HK-2 (cell line): ENCODE measurements around the gene ULK4.
"Not testable (repeated sequence)": the region's sequence is repeated elsewhere in the genome, so short reads cannot be mapped to it uniquely, and the experiment has no call there.

Source experiments
- DNase-seq: peaks from one replicate; pipeline ENCODE4 v3.0.0-alpha.2; 2018; ENCODE audit not compliant: unreplicated experiment

The ULK4 gene

GRCh38 chr3:41768363-41768762, 193.5 kb downstream of the ULK4 start:
- DNase-seq = no peak

- not testable (repeated sequence) for DNase-seq
Observed at GRCh38 chr3:41762867-41763266, 199.0 kb downstream of the ULK4 start.

GRCh38 chr3:41753651-41754050, 208.3 kb downstream of the ULK4 start:
- no peak for DNase-seq

DNA sequence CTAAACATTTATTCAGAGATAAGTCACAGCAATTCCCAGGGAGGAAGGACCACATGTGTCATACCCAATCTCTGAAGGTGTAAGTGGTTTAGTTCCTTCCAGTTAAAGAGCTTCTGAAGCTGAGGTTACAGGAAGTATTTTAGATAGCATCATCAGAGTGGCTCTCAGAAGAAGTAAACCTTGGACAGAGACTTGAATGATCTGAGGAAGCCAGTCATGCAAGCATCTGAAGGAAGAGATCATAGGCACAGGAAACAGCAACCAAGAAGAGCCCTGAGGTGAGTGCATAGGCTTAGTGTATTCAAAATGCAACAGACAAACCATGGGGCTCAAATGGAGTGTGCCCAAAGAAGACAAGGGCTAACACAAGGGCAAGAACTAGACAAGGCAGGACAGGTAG, 210.3 kb downstream of the ULK4 start:
- DNase-seq = no peak

DNA sequence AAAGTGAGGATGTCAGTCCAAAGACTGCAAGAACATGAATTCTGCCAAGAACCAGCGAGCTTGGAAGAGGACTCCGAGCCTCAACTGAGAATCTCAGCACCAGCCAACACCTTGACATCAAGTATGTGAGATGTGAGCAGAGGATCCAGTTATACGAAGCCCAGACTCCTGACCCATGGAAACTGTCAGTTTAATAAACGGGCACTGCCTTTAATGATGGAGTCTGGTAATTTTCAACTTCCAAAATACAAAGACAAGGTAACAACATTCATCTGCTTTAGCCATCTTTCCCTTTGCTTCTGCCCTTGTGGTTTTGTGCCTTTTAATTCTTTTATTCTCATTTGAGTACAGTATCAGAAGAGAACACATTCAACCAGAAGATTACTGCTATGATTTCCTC, 211.9 kb downstream of the ULK4 start:
- no peak for DNase-seq

GRCh38 chr3:41746215-41746614, 215.7 kb downstream of the ULK4 start:
- DNase-seq = no peak

DNA sequence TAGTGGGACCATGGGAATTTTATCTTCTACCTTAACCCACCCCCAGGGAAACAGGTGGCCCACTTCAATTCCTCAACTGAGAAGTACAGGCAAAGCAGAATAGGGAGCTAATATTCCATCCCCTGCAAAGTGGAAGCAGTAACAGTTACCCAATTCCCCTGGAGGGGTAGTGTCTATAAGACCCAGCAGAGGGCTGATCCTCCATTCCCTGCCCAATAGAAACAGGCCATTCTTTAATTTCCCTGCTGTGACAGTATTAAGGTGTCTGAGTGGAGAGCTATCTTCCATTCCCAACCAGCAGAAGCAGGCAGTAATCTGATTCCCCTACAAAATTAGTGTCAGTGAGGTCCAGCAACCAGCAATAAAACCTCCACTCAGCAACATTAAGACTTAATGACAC, 219.8 kb downstream of the ULK4 start:
- DNase-seq = no peak

- no peak for DNase-seq
Observed at GRCh38 chr3:41740374-41740886, 221.5 kb downstream of the ULK4 start.

GRCh38 chr3:41726891-41727290, 235.0 kb downstream of the ULK4 start:
- no peak for DNase-seq

DNA sequence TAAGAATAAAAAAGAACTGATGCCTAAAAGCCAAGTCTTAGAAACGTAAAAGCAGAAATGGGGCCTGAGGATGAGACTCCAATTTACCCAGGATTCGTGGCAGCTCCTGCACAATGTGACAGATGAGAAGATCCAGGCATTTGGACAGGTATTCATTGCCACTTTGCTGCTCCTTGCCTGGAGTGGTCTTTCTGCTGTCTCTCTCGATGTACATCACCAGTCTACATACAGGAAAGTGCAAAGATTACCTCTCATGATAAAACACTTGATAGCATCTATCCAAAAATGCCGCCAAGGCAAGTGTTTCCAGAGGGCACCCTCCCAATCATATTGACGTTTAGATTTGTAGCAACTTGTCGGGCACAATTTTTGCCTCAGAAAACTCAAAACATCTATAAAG, 244.3 kb downstream of the ULK4 start:
- no peak for DNase-seq

DNA sequence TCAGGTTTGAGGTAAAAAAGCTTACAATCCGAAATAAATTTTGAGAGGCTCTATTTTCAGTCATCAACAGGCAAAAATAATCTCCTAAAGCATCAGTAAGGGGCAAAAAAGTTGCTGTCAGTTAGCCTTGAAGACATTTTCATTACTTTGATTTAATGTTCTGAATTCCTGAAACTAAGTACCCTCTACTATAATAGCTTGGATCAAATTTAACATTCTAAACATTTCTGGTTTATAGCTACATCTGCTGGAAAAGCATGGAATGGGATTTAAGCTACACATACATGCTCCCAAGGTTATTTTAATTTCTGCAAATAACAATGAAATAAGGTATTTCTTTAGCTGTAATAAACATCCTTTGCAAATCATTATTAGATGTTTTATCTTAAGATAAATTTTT, 245.4 kb downstream of the ULK4 start:
- no peak for DNase-seq

DNA sequence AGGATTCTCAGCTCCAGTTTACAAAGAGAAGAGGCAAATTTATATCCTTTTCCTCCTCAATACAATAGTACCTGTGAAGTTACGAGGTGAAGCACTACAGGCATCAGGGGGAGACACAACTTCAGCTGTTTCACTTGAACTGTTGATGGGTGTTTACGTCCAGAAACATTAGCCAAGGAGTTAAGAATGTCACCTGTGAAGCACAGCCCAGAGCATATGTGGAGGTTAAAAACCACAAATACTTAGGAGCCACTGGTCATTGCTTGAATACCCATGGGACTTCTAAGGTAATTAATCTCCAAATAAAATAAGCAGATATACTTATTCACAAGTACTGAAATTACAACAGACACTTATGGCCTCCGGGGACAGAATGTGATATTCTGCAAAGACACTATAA, 246.5 kb downstream of the ULK4 start:
- DNase-seq = no peak

DNA sequence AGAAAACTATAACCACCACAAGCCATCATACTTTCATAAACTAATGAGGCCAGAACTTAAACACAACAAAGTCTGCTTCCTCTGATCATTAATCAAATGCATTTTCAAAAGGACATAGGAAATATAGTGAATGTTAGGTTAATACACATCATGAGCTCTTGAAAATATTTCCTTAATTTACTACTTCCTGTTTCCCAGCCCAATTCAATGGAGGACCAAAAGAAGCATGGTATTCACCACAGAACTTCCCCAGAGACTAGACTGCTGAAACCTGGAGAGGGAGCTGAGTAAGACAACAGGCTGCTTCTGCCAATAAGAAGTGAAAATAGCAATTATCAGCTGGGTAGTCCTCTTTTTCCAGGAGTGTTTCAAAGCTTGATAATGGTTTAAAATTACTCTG, 250.3 kb downstream of the ULK4 start:
- no peak for DNase-seq

DNA sequence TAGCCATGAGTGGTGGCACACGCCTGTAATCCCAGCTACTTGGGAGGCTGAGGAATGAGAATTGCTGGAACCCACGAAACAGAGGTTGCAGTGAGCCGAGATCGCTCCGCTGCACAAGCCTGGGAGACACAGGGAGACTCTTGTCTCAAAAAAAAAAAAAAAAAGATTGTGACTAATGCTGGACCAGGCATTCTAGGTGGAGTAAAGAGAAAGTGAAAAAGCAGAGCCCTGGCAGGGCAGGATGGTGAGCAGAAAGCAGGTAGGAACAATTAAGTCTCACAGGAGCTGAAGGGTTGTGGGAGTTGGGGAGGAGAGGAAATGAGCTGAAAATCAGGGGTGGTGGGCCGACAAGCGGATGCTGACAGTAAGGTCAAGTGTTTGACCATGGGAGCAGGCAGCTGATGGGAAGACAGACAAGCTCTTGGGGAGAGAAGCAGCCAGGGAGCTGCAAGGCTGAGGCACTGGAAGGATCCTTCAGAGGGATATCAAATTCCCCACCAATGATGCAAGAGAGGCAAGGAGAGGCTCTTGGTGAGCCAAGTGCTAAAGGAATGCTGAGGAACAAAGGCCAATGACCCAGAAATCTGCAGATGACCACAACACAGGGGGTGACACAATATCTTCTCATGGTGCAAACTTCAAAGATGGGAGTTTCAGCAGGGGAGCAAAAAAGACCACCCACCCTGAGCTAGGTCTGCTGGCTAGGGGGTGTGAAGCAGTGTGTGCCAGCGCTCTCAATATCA, 251.1 kb downstream of the ULK4 start:
- DNase-seq = peak; percentile 65

DNA sequence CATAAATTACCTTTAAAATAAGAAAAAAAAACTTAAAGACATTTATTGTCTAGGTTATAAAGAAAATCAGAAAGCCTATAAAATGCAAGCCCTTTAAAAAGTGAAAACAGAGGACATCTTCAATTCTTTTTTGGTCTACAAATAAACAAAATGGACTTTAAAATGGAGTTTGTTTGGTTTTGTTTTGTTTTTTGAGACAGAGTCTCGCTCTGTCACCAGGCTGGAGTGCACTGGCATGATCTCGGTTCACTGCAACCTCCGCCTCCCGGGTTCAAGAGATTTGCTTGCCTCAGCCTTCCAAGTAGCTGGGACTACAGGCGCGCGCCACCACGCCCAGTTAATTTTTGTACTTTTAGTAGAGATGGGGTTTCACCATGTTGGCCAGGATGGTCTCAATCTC, 252.7 kb downstream of the ULK4 start:
- not testable (repeated sequence) for DNase-seq

GRCh38 chr3:41708176-41708575, 253.7 kb downstream of the ULK4 start:
- DNase-seq = no peak

GRCh38 chr3:41705893-41706292, 256.0 kb downstream of the ULK4 start:
- no peak for DNase-seq

DNA sequence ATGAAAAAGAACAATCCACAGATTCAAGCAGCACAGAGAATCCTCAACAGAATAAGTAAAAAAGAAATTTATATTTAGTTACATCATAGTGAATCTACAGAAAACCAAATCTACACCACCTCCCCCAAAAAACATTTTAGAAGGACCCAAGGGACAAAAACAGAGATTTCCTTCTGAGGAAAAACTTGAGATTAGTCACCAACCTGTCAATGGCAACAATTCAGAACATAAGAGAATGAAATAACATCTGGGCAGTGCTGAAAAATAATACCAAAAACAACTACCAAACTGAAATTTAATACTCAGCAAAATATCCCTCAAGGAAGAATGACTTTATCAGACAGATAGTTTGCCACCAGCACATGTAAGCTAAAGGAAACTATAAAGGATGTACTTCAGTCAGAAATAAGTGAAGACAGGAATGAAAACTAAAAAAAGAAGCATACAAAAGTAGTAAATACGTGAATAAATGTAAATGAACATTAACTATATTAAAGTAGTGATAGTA, 260.7 kb downstream of the ULK4 start:
- DNase-seq = no peak

- DNase-seq = no peak
Observed at GRCh38 chr3:41700155-41700554, 261.7 kb downstream of the ULK4 start.

DNA sequence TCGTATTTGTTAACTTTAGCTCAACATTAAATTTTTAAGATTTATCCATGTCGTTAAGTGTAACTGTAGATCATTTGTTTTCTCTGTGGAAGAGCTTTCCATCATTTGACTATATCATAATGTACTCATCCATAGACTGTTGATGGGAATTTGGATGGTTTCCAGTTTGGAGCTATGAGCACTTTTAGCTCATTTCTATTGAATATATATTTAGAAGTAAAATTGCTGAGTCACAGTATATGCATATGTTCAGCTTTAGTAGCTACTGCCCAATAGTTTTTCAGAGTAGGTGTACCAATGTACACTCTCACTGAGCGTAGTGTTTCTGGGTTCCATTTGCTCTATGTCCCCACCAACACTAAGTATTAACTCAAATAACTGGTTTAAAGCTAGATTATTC, 263.0 kb downstream of the ULK4 start:
- DNase-seq = no peak

DNA sequence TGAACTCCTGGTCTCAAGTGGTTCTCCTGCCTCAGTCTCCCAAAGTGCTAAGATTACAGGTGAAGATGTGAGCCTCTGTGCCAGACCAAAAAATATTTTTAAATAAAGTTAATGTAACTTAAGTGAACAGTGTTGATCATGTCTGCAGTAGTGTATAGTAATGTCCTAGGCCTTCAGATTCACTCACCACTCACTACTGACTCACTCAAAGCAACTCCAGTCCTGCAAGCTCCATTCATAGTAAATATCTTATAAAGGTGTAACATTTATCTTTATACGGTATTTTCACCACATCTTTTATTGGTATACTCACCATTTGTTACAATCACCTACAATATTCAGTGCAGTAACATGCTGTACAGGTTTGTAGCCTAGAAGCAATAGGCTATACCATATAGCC, 264.2 kb downstream of the ULK4 start:
- no peak for DNase-seq

GRCh38 chr3:41695806-41696205, 266.1 kb downstream of the ULK4 start:
- DNase-seq = not testable (repeated sequence)

GRCh38 chr3:41693799-41694198, 268.1 kb downstream of the ULK4 start:
- no peak for DNase-seq
